GM21529 (cell line): Measurements from ENCODE around the gene EEF2KMT.
"Not testable (repeated sequence)": the region's sequence is repeated elsewhere in the genome, so short reads cannot be mapped to it uniquely, and the experiment has no call there.

ENCODE experiments used
- ATAC-seq: cut with Tn5 transposase; IDR thresholded peaks from one replicate; pipeline ENCODE4 v1.9.1; 2021; ENCODE audit not compliant: unreplicated experiment

EEF2KMT gene

DNA sequence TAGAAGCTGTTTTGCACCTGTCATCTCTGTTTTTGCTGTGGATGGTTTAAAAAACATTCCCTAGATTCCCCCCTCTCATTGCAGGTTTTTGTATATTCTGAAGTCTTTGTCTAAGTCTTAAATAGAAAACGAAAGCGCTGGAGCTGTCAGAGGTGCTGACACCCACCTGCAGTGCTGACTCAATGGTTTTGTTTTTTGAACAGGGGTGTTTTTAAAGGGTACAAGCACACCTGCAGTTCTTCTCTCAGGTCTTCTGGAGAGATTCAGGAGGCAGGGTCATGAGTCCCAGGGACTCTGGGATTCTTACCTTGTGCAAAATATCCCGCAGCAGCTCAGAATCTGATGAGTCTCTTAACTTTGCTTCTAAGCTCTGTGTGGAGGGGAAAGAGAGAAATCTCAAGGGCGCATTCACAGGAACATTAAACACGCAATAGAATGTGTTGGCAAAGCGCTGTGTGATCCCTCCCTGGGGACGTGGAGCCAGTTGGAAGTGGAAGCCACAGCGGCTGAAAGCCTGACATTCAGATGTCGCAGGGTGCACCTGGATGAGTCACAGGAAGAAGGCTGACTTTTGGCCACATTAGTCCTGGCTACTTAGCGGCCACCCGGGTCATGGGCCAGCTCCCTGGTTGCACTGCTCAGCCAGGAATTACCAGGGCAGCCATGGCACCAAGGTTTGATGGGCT, 2.3 kb downstream of the EEF2KMT start:
- ATAC-seq: not testable (repeated sequence)

- ATAC-seq: not testable (repeated sequence)
These were observed 3.8 kb downstream of the EEF2KMT start for GRCh38 chr16:5093746-5094145.

DNA sequence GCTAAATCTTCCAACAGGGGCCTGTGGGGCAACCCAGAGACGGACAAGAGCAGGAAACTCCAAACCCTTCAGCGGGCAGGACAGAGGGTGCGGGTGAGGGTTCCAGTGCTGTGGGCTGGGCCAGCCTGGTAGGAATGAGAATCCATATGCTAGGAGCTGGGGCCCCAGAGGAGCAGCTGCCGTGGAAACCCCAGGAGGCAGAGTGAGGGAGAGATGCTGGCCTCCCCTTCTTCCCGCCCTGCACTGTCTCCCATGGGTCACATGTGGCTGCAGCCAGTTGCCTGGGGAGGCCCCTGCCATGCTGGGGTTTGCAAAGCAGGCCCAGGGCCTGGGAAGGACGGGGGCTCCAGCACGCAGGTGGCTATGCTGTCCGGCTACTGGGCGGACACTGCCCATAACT, 4.5 kb downstream of the EEF2KMT start:
- not testable (repeated sequence) for ATAC-seq

DNA sequence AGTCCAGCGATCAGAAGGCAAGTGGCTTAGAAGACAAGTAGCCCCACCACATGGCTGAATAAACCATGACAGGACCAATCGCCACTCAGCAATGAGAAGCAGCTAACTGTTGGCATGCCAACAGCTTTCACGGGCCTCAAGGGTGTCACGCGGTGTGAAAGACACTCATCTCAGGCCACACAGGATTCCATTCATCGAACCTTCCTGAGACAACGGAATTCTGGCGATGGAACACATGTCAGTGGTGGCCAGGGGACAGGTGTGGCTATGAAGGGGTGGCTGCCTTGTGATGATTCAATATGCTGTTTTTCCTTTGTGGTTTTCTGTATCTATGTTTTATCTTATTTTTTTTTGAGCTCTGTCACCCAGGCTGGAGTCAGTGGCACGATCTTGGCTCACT, 7.0 kb downstream of the EEF2KMT start:
- ATAC-seq: not testable (repeated sequence)

DNA sequence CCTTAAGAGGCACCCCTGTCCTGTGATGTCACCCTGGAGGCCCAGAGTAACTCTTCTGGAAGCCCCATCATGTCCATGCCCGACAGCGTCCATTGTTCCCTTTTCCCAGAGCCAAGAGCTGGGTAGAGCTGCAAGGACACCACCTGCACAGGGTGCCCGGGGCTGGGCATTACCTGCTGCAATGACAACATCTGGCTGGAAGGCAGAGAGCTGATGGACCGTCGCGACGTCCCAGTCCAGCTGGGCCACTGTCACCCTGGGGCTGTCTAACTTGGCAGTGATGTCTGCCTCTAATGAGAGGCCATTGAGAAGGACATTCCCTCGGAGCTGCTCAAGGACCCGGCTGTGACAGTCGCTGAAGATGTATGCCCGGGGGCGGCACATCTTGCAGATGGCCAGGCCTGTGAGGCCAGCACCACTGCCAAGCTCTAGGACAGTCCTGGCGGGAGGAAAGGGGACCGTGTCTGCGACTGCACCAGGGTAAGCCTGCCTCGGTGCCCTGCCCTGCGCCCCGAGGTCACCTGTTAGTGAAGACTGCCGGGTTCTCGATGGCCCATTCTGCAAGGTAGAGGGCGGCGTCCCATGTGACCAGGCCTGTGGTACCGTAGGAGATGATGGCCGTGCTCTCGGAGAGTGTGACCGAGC, 7.6 kb downstream of the EEF2KMT start:
- ATAC-seq: not testable (repeated sequence)

- ATAC-seq: not testable (repeated sequence)
These were observed 8.7 kb downstream of the EEF2KMT start for GRCh38 chr16:5088936-5089335.

GRCh38 chr16:5088086-5088790, 9.4 kb downstream of the EEF2KMT start:
- not testable (repeated sequence) for ATAC-seq

DNA sequence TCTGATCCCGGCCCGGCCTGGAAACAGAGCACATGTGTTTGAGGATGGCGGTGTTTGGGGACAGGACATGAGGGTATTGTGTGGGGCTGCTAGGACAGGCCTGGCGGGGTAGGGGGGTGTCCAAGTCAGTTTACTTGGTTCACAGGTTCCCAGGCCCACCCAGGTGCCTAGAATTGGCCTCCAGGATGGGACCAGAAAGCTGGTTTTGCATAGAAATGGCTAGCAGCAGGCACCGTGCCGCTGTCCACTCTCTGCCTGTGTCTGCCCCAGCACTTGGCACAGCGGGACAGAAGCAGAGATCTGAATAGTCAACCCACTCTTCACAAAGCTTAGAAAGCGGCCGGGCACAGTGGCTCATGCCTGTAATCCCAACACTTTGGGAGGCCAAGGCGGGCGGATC, 11.9 kb downstream of the EEF2KMT start:
- ATAC-seq: not testable (repeated sequence)

- not testable (repeated sequence) for ATAC-seq
These were observed 12.8 kb downstream of the EEF2KMT start for GRCh38 chr16:5084802-5085201.

DNA sequence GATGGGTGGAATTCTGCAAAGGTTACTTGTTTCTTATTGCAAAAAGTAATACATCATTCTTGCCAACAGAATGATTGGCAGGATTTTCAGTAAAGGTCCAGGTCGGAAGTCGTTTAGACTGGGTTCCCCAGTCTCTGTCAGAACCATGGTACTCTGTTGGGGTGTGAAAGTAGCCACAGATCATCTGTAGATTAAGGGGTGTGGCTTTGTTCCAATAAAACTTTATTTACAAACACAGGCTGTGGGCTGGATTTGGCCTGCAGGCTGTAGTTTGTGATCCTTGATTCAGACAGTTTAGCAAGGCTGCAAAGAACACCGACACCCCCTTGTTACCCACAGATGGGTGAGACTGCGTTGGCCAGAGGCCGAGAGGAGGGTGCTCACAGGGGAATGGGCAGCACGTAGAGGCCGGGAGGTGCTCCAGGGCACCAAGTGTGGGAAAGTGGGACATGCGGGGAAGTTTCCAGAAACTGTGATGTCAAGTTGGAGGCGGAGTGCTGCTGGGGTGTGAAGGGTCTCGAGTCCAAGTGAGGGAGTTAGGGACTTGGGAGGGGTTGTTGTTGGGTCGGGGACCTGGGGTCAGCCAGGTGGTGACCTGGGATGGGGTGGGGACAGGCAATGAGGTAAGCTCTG, 13.4 kb downstream of the EEF2KMT start:
- not testable (repeated sequence) for ATAC-seq

DNA sequence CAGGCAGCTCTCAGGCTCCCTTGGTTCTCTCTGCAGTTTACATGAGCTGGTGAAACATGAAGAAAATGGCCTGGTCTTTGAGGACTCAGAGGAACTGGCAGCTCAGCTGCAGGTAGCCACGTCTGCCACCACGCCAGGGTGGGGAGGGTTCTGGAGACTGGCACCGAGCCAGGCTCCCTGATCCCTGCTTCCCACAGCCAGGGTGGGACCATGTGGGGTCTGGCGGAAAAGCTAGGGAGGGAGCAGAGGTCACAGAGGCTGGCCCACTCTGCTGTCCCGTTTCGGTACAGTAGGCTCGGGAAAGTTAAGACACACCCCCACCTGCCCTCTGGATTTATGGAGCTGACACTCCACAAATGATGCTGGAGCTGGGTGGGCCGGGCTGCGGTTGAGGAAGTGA, 13.9 kb downstream of the EEF2KMT start:
- ATAC-seq: not testable (repeated sequence)

DNA sequence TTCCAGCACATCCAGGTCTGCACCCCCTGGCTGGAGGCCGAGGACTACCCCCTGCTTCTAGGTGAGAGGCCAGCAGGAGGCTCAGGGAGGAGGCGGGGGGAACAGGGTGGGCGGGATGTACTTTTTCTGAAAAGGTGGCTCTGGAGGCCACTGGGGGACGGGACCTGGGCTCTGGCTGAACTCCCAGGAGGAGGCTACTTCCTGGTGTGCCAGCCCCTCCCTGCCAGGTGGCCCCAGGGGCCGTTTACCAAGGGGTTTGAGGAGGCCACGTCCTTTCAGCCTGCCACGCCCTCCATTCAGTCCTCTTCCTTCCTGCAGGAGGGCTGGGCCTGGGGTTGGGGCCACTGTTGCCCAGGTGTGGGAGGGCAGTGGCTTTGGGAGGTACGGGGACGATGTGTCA, 16.6 kb downstream of the EEF2KMT start:
- not testable (repeated sequence) for ATAC-seq

- not testable (repeated sequence) for ATAC-seq
These were observed 17.1 kb downstream of the EEF2KMT start for GRCh38 chr16:5080461-5080860.

DNA sequence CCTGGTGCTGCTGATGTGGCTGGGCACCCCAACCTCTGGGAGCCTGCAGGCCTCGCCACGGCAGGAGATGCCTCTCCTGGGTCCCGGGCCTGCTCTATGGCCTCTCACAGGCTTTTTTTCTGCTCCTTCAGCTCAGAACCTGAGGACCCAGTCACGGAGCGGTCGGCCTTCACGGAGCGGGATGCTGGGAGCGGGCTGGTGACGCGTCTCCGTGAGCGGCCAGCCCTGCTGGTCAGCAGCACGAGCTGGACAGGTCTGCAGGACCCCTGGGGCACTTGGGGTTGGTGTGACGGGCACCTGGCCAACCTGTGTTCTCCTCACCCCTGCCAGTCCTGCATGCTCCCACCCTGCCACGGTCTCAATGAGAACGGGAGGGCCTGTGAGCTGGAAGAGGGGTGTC, 19.0 kb downstream of the EEF2KMT start:
- ATAC-seq: no peak

GRCh38 chr16:5077304-5077703, 20.3 kb downstream of the EEF2KMT start:
- no peak for ATAC-seq

DNA sequence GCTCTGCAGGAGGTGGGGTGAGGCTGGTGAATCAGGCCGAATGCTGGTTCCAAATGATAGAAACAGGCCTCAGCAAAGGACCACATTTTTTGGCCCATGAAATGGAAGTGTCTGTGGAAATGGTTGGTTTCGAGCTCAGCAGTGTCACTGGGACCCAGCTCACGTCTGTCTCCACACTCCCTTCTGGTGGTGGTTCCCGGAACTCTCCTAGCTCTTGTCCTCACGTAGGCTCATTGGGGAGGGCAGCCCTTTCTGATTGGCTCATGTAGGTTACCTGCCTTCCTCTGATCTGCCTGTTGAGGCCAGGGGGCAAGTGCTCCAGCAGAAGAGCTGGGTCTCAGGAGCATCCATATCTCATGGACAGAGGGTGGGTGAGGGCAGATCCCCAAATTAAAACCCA, 22.0 kb downstream of the EEF2KMT start:
- no peak for ATAC-seq

GRCh38 chr16:5073771-5074170, 23.8 kb downstream of the EEF2KMT start:
- ATAC-seq: not testable (repeated sequence)

DNA sequence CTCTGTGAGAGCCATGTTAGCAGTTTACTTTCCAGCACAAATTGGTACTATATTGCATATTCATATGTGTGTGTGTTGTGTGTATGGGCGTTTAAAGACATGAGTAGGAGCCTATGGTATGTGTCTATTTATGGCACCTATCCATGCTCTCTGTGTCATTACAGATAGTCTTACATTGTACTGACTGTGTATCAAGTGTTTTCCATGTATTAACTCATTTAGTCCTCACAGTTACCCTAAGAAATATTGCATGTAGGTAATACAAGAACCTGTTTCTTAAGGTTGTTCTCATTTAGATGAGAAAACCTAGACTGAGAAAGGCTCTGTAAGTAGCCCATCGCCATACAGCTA, 24.3 kb downstream of the EEF2KMT start:
- no peak for ATAC-seq

GRCh38 chr16:5072334-5073278, 25.0 kb downstream of the EEF2KMT start:
- no peak for ATAC-seq

GRCh38 chr16:5071681-5072333, 25.8 kb downstream of the EEF2KMT start, which contains the start of gene ALG1:
ALG1 (plus strand) TSS chr16:5071843; CDS start chr16:5071850, 7 bp downstream.
- ATAC-seq: peak; percentile 83
